Astrocyte (in vitro differentiated cells and primary cell): ENCODE measurements around the gene BNIP5.

Experiments used
- EZH2 ChIP-seq: IDR thresholded peaks from 2 replicates; pipeline ENCODE4 v1.6.1; 2012; ENCODE audit warnings: mild to moderate bottlenecking, low read length, inconsistent platforms; ENCODE audit not compliant: insufficient read depth
- TF ChIP-seq, protein P1 (sequence below): IDR thresholded peaks from 2 replicates; pipeline ENCODE4 v1.5.1; 2011; ENCODE audit warnings: low read depth, mild to moderate bottlenecking, inconsistent platforms, low read length, moderate library complexity; ENCODE audit not compliant: insufficient read depth

DNA sequence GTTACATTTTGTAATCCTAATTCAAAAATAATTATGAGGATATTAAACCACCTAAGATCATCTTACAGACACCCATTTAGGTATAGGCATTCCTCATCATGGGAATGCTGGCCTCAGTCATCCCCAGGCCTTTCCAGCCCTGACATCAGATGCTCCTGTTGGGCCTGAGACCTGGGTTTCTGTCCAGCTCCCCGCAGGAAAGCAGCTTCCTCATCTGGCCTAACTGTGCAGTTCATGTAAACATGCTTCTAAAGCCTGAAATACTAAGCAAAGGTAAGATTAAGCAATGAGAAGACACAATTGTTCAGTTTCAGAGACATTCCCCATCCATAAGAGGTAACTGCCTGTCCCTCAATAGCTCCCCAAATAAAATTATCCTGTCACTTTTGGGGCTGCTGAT is 31.7 kb upstream of the BNIP5 start:
- TF ChIP-seq, protein P1, sequence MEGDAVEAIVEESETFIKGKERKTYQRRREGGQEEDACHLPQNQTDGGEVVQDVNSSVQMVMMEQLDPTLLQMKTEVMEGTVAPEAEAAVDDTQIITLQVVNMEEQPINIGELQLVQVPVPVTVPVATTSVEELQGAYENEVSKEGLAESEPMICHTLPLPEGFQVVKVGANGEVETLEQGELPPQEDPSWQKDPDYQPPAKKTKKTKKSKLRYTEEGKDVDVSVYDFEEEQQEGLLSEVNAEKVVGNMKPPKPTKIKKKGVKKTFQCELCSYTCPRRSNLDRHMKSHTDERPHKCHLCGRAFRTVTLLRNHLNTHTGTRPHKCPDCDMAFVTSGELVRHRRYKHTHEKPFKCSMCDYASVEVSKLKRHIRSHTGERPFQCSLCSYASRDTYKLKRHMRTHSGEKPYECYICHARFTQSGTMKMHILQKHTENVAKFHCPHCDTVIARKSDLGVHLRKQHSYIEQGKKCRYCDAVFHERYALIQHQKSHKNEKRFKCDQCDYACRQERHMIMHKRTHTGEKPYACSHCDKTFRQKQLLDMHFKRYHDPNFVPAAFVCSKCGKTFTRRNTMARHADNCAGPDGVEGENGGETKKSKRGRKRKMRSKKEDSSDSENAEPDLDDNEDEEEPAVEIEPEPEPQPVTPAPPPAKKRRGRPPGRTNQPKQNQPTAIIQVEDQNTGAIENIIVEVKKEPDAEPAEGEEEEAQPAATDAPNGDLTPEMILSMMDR = no peak
- no peak for TF ChIP-seq EZH2
